SK-N-MC (cell line): ENCODE results near the gene LDHD.

ENCODE experiments used
- DNase-seq: peaks from one replicate; pipeline ENCODE4 v3.0.0-alpha.2; 2011; ENCODE audit warnings: low read depth, low spot score
- H3K27ac ChIP-seq: fragments of 200-600 bp; sonication (generic); 2 replicates; pipeline ENCODE4 v1.5.1; 2016; ENCODE audit warnings: mixed run types
- H3K36me3 ChIP-seq: fragments of 200-600 bp; sonication (generic); 2 replicates; pipeline ENCODE4 v1.6.1; 2017; ENCODE audit warnings: antibody characterized with exemption, low read length, mixed read lengths; ENCODE audit not compliant: insufficient read depth
- H3K4me3 ChIP-seq: fragments of 200-600 bp; sonication (generic); 2 replicates; pipeline ENCODE4 v1.5.1; 2016
- H3K9ac ChIP-seq: fragments of 200-600 bp; sonication (generic); 2 replicates; pipeline ENCODE4 v1.8.0; 2017; ENCODE audit warnings: mixed run types, mixed read lengths; ENCODE audit not compliant: insufficient read length
- H3K9me3 ChIP-seq: fragments of 200-600 bp; sonication (generic); 2 replicates; pipeline ENCODE4 v1.6.1; 2017; ENCODE audit warnings: low read depth, mild to moderate bottlenecking, antibody characterized with exemption, low read length, moderate library complexity, mixed read lengths
- EZH2 ChIP-seq: fragments of 200-600 bp; sonication (generic); IDR thresholded peaks from one replicate; pipeline ENCODE4 v1.6.1; 2017; ENCODE audit warnings: antibody characterized with exemption
- FOXP2 ChIP-seq: optimal IDR thresholded peaks from 2 replicates; pipeline ENCODE3; 2011; ENCODE audit warnings: mild to moderate bottlenecking, moderate library complexity; ENCODE audit not compliant: insufficient read depth; ENCODE audit errors: extremely low read length, control extremely low read depth
- POLR2AphosphoS5 ChIP-seq: IDR thresholded peaks from 2 replicates; pipeline ENCODE4 v1.6.1; 2012; ENCODE audit warnings: mild to moderate bottlenecking, low read depth, low read length, borderline replicate concordance

The LDHD gene

DNA sequence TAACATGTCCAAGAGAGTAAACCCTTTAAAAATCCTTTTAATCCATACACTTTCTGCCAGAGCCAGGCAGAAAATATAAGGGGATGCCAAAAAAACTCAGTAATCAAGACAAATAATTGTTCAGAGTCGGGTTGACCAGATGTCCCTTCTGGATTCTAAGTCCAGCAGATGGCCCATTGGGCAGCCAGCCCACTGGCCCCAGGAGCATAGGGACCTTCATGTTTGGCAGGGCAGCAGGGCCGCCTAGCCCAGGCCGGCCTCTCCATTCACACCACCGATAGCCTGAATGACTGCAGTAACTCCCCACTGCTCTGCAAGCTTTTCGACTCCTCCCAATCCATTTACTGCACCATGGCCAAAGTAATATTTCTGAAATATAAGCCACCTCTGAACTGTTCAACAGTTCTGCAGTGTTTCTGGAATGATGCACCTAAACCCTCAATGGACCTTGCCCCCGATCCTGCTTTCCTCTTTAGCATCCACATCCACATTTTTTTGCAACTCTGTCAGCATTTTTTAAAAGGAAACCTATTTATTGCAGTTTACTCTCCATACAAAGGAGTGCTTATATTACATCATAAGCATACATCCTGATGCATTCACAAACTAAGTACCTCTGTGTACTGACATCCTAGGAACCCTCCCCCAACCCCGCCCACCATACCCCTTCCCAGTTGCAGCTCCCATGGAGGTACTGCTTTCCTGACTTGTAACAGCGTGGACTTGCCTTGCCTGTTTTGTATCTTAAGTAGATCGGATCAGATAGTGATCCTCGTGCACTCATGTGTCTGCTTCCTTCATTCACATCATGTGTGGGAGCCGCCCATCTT, 46.4 kb downstream of the LDHD start:
- no peak overlapping the region for H3K4me3 ChIP-seq
- no peak overlapping the region for H3K9ac ChIP-seq
- no peak overlapping the region for H3K27ac ChIP-seq
- no peak for DNase-seq
- no peaks in the 10 kb centered on the region for H3K9me3 ChIP-seq
- no peaks in the 10 kb centered on the region for H3K36me3 ChIP-seq
- no peak for TF ChIP-seq EZH2
- no peak for TF ChIP-seq FOXP2
- no peak for TF ChIP-seq POLR2AphosphoS5

DNA sequence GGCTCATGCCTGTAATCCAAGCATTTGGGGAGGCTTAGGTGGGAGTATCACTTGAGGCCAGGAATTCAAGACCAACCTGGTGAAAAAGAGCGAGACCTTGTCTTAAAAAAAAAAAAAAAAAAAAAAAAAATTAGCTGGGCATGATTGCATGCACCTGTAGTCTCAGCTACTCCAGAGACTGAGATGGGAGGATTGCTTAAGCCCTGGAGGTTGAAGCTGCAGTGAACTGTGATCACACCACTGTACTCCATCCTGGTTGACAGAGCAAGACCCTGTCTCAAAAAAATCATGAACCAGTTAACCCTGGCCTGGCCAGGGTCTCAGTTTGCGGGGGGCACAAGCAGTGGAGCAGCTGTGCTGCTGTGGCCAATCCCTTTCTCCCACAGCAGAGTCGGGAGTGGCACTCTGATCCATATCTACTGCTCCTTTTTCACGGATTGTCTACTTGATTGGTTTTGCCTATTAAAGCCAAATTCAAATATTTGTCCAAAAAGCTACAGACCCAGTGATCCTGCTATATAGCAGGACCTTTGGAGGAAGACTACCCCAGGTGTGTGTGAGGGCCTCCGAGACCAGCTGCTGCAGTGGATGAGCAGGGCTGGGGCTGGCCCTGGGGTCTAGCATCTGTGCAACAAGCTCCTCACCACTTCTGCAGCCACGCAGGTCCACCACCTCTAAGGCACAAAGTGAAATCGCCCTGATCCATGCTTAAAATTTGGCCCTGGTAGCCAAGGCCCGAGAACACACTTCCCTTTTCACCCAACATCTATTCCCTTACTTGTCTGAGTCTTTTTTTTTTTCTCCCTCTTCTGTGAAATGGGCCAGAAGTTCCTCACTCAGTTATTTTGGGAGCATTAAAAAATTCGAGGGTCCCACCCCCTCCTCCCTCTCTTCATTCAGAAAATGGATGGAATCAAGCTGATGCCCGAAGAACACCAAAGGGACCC, 48.2 kb downstream of the LDHD start:
- no peaks in the 10 kb centered on the region for H3K9me3 ChIP-seq
- no peaks in the 10 kb centered on the region for H3K36me3 ChIP-seq
- TF ChIP-seq EZH2, result no peak
- TF ChIP-seq POLR2AphosphoS5, result no peak
- TF ChIP-seq FOXP2, result no peak
- no peak overlapping the region for H3K4me3 ChIP-seq
- no peak overlapping the region for H3K9ac ChIP-seq
- no peak for DNase-seq
- no peak overlapping the region for H3K27ac ChIP-seq

DNA sequence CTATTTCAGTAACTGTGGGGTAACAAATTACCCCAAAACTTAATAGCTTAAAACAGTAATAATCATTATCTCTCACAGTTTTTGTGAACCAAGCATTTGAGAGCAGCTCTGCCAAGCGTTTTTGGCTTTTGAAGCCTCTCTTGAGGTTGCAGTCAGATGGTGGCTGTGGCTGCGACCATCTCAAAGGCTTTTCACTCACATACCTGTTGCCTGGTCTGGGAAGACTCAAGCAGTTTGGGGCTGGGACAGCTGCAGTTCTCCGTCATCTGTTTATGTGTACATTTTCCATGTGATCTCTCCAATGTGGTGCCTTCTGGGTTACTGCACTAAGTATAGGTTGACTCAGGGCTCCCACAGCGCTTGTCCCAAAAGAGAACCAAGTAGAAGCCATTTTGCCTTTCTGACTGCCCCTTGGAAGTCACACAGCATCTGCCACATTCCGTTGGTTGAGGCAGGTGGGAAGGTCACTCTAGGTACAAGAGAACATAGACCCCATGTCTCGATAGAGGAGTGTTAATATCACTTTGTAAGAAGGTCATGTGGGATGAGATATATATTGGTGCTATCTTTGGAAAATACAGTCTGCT, 49.6 kb downstream of the LDHD start:
- H3K9ac ChIP-seq, result no peak overlapping the region
- TF ChIP-seq FOXP2 (no peak), EZH2 (no peak), POLR2AphosphoS5 (no peak)

DNA sequence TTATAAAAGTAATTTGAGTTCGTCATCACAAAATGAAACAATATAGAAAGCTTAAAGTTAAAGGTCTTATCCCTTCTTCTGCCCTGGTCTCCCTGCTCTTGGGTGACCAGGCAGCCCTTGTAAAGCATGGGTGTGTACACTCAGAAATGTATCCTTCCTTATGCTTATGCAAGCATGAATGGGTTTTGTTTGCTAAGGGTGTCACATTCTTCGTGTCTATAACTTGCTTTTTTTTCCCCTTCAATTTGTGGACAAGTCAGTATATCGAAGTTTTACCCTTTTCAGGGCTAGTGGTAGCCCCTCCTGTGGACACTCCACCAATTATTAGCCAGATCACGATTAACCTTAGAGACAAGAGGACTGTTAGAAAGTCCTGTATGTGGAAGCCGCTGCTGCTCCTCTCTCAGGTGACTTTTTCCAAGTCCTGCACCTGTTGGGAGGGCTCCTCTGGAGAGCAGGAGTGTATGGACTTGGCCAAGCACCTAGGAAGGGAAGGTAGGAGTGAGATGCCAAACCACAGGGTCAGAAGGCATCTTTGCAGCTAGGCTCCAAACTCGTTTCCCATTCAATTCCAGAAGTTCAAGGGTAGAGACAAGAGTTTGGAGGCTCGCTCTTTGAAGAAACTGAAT, 50.9 kb downstream of the LDHD start:
- H3K9ac ChIP-seq, result no peak overlapping the region
- TF ChIP-seq EZH2 (no peak), FOXP2 (no peak), POLR2AphosphoS5 (no peak)
- DNase-seq, result no peak
- no peak overlapping the region for H3K27ac ChIP-seq
- no peak overlapping the region for H3K4me3 ChIP-seq
- H3K9me3 ChIP-seq, result no peaks in the 10 kb centered on the region
- H3K36me3 ChIP-seq, result no peaks in the 10 kb centered on the region

More for the DNA sequence above, 49.6 kb downstream of the LDHD start:
- no peaks in the 10 kb centered on the region for H3K36me3 ChIP-seq
- H3K4me3 ChIP-seq, result no peak overlapping the region
- no peaks in the 10 kb centered on the region for H3K9me3 ChIP-seq
- DNase-seq, result no peak
- H3K27ac ChIP-seq, result no peak overlapping the region

DNA sequence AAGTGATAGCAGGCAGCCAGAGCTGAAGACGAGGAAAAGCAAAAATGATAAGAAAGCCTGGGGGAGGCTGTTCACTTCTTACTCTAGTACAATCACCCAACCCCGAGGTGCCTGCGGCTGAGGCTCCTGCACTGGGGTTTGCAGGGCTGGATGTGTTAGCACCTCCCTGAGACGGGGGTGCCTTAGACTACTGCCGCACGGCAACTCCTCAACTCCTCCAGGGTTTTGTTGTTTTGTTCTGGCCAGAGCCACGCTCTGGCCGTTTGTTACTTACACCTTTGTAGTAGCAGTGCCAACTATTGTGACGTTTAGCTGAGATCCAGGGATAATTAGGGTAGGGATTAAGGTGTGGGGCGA, 51.5 kb downstream of the LDHD start:
- Histone ChIP-seq H3K27ac (no peak overlapping the region), H3K4me3 (no peak overlapping the region), H3K36me3 (no peaks in the 10 kb centered on the region), H3K9ac (no peak overlapping the region), H3K9me3 (no peaks in the 10 kb centered on the region)
- no peak for DNase-seq
- TF ChIP-seq POLR2AphosphoS5 (no peak), FOXP2 (no peak), EZH2 (no peak)

DNA sequence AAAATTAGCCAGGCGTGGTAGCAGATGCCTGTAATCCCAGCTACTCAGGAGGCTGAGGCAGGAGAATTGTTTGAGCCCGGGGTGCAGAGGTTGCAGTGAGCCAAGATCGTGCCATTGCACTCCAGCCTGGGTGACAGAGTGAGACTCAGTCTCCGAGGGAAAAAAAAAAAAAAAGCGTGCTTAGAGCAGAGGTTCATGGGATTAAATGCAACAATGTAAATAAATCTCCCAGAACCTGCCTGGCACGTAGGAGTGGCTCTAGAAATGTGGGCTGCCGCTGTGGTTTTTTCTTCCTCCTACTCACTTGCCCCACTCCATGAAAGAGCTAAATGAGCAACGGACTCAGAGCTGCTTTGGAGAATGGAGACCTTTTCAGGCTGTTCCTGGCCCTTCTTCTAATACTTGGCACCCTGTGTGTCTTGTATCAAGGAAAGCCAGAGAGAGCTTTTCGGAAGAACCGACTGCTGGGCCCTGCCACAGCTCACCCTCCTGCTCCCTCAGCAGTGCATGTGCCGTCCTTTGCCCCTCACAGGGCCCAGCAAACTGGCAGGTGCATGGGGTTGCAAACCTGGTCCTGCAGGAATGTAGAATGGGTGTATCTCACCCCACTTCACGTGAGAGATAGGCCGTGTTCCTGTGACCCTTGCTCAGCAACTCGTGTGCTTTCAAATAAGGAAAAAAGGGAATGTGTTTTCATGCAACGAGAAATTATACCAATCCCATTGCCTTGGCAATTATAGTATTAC, 52.0 kb downstream of the LDHD start:
- DNase-seq, result no peak
- Histone ChIP-seq H3K9me3 (no peaks in the 10 kb centered on the region), H3K4me3 (no peak overlapping the region), H3K9ac (no peak overlapping the region), H3K27ac (no peak overlapping the region), H3K36me3 (no peaks in the 10 kb centered on the region)
- TF ChIP-seq POLR2AphosphoS5 (no peak), EZH2 (no peak), FOXP2 (no peak)

DNA sequence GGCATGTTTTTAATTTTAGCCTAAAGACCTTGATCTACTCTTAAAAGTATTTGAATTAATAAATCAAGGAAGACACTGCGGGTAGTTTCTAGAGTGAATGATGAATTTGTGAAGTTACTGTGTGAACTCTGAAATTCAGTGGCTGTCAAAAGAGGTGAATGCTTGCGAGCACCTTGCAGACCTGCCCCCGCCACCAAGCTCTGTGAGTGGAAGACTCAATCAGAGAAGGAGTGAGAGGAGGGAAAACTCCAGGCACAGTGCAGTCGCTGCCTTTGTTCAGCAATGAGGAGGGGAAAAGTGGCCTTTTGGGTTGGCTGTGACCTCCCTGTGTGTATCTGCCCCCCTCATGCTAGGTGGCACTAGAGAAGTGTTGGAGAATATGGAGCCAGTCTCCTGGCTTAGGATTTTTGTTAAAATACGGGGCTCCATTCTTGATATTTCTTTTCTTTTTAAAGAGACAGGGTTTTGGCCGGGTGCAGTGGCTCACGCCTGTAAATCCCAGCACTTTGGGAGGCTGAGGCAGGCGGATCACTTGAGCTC, 53.0 kb downstream of the LDHD start:
- H3K9me3 ChIP-seq, result no peaks in the 10 kb centered on the region
- H3K27ac ChIP-seq, result no peak overlapping the region
- no peaks in the 10 kb centered on the region for H3K36me3 ChIP-seq
- no peak overlapping the region for H3K9ac ChIP-seq
- H3K4me3 ChIP-seq, result no peak overlapping the region
- no peak for DNase-seq
- no peak for TF ChIP-seq POLR2AphosphoS5
- TF ChIP-seq FOXP2, result no peak
- no peak for TF ChIP-seq EZH2

DNA sequence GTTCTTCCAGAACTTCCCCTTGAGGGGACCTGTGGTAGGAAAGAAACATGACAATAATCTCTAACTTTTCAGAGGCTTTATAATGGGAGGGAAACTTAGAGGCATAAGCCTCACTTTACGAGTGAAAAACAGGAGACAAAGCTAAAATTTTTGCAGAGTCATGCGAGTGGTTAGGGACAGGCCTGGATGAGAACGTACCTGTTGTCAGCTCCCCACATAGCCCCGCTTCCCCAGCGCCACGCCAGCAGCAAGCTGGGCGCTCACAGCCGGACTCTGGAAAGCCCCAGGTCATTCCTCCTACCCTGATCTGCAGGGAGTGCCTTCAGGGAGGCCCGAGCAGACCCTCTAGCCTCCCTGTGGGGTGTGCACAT, 53.6 kb downstream of the LDHD start:
- DNase-seq, result no peak
- no peak for TF ChIP-seq EZH2
- TF ChIP-seq POLR2AphosphoS5, result no peak
- no peak for TF ChIP-seq FOXP2
- no peaks in the 10 kb centered on the region for H3K9me3 ChIP-seq
- H3K4me3 ChIP-seq, result no peak overlapping the region
- H3K9ac ChIP-seq, result no peak overlapping the region
- H3K36me3 ChIP-seq, result no peaks in the 10 kb centered on the region
- H3K27ac ChIP-seq, result no peak overlapping the region
